GM20000 (cell line): ENCODE measurements around the gene ERBIN.
"Not testable (repeated sequence)": the region's sequence is repeated elsewhere in the genome, so short reads cannot be mapped to it uniquely, and the experiment has no call there.

Experiments used
- DNase-seq: peaks from one replicate; pipeline ENCODE4 v3.0.0; 2012; ENCODE audit warnings: low spot score
- TF ChIP-seq, protein P1 (sequence below): IDR thresholded peaks from 2 replicates; pipeline ENCODE4 v1.5.1; 2012; ENCODE audit warnings: mild to moderate bottlenecking, control low read depth; ENCODE audit errors: extremely low read depth, missing control alignments

The ERBIN gene, protein sequence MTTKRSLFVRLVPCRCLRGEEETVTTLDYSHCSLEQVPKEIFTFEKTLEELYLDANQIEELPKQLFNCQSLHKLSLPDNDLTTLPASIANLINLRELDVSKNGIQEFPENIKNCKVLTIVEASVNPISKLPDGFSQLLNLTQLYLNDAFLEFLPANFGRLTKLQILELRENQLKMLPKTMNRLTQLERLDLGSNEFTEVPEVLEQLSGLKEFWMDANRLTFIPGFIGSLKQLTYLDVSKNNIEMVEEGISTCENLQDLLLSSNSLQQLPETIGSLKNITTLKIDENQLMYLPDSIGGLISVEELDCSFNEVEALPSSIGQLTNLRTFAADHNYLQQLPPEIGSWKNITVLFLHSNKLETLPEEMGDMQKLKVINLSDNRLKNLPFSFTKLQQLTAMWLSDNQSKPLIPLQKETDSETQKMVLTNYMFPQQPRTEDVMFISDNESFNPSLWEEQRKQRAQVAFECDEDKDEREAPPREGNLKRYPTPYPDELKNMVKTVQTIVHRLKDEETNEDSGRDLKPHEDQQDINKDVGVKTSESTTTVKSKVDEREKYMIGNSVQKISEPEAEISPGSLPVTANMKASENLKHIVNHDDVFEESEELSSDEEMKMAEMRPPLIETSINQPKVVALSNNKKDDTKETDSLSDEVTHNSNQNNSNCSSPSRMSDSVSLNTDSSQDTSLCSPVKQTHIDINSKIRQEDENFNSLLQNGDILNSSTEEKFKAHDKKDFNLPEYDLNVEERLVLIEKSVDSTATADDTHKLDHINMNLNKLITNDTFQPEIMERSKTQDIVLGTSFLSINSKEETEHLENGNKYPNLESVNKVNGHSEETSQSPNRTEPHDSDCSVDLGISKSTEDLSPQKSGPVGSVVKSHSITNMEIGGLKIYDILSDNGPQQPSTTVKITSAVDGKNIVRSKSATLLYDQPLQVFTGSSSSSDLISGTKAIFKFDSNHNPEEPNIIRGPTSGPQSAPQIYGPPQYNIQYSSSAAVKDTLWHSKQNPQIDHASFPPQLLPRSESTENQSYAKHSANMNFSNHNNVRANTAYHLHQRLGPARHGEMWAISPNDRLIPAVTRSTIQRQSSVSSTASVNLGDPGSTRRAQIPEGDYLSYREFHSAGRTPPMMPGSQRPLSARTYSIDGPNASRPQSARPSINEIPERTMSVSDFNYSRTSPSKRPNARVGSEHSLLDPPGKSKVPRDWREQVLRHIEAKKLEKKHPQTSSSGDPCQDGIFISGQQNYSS (N-terminal part only)

GRCh38 chr5:65926276-65926783, at the start of gene ERBIN:
ERBIN (plus strand) TSS chr5:65926575; CDS start chr5:65992719, 66,144 bp downstream.
- peak; percentile 74 for DNase-seq
- TF ChIP-seq, protein P1, sequence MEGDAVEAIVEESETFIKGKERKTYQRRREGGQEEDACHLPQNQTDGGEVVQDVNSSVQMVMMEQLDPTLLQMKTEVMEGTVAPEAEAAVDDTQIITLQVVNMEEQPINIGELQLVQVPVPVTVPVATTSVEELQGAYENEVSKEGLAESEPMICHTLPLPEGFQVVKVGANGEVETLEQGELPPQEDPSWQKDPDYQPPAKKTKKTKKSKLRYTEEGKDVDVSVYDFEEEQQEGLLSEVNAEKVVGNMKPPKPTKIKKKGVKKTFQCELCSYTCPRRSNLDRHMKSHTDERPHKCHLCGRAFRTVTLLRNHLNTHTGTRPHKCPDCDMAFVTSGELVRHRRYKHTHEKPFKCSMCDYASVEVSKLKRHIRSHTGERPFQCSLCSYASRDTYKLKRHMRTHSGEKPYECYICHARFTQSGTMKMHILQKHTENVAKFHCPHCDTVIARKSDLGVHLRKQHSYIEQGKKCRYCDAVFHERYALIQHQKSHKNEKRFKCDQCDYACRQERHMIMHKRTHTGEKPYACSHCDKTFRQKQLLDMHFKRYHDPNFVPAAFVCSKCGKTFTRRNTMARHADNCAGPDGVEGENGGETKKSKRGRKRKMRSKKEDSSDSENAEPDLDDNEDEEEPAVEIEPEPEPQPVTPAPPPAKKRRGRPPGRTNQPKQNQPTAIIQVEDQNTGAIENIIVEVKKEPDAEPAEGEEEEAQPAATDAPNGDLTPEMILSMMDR, result no peak

DNA sequence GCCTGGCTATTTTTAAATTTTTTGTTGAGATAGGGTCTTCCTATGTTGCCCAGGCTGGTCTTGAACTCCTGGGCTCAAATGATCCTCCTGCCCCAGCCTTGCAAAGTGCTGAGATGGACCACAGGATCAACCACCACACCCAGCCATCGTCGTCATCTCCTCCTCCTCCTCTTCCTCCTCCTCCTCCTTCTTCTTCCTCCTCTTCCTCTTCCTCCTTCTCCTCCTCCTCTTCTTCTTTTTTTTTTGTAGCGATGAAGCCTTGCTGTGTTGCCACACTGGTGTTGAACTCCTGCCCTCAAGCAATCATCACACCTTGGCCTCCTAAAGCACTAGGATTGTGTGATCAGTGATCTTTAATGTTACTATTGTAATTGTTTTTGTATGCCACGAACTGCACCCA, 49.4 kb upstream of the ERBIN start:
- no peak for DNase-seq
- TF ChIP-seq, protein P1, result no peak

GRCh38 chr5:65879668-65880256, 46.6 kb upstream of the ERBIN start:
- not testable (repeated sequence) for DNase-seq

DNA sequence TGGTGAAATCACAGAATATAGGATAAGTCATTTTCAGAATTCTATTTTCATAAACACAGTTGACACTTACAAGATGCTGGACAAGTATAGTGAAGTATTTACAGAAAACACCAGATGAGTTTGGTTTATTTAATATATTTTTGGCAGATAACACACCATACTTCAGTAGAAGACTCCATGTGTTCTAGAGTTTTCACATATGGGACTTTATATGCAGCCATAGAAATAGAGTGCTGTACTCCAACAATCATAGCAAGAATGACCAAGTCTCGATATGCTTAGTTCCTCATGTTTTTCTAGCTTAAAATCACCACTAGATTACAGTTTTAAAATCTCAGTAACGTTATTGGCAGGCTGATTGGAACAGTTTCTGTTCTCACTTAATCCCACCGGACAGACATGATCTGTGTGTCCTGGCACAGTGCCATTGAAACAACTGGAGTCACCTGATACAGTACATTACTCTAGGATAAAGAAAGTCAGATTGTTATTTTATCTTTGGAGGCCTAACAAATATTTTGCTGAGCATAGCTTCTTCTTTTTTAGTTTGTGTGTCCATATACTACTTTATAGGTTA, 45.8 kb upstream of the ERBIN start:
- TF ChIP-seq, protein P1, result no peak
- no peak for DNase-seq

DNA sequence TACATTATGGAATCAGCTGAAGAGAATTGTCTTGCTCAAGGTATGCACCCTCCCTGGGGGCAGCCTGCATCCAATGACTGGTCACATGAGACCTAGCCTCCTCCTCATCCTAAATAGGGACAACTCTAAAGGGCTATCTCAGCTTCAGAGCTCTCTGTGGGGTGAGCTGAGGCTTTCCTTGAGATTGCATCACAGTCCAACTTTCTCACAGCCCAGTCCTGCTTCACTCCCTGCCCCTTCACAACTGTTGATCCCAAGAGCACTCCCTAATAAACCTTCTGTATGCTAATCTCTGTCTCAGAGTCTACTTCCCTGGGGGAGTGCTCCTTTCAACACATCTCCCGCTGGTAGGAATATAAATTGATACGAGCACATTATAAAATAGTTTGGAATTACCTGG, 44.1 kb upstream of the ERBIN start:
- TF ChIP-seq, protein P1, result no peak
- no peak for DNase-seq

DNA sequence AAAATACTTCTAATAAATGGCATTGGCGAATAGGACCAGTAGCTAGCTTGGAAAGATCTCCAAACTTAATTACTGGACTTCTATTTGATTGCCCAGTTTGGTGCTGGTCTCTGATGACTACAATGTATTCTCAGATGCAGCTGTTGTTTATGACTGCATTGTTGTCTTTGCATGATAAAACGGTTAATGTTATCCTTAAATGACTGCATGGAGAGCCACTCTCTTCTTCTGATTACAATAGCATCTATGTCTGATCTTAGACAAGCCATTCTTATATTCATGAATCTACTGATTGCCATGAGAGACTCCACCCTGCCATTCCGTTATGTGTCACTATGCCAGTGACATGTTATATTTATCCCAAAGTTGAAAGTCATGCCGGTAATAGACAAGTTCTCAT, 42.9 kb upstream of the ERBIN start:
- TF ChIP-seq, protein P1, result no peak
- DNase-seq, result no peak

DNA sequence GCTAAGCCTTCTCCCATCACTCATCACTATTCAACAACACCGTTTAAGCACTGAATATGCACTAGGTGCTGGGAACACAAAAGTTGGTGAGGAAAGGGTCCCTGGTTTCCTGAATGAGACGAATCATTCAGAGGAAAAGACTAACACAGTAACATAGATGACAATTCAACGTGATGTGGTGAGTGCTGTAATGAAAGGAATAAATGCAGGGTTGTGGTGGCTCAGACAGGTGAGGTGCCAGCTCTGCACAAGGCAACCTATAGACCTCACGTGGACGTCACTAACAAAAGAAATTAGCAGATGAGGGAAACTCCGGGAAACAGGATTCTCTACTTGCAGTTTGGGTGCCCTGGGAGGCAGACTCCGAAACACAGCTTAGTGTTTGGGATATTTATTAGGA, 40.0 kb upstream of the ERBIN start:
- no peak for DNase-seq

DNA sequence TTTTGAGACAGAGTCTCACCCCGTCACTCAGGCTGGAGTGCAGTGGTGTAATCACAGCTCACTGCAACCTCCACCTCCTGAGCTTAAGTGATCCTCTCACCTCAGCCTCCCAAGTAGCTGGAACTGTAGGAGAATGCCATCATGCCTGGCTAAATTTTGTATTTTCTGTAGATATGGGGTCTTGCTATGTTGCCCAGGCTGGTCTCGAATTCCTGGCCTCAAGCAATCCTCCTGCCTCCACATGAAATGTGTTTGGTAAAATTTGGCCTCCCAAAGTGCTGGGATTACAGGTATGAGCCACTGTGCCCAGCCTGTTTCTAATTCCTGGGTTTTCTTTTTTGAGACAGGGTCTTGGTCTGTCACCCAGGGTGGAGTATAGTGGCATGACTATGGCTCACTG, 34.4 kb upstream of the ERBIN start:
- not testable (repeated sequence) for DNase-seq

More for the DNA sequence above, 40.0 kb upstream of the ERBIN start:
- TF ChIP-seq, protein P1, result no peak
